Activated naive CD8-positive, alpha-beta T cell treated with anti-CD3 and anti-CD28 coated beads for 36 hours (primary cell): ENCODE data around the gene MTMR10. TPM values are rescaled to one million over a fixed set of nuclear protein-coding genes. Genes with fewer than 3 reads are reported as not detected.
A peak's percentile ranks its signal among the peaks of the same experiment; 100 is the strongest.

Source experiments
- DNase-seq: peaks from one replicate; pipeline ENCODE4 v3.0.0; 2021
- H3K27ac Mint-ChIP-seq: one replicate; pipeline ENCODE4 v1.8.0; 2022; ENCODE audit warnings: mild to moderate bottlenecking, moderate library complexity, mixed read lengths
- H3K27me3 Mint-ChIP-seq: one replicate; pipeline ENCODE4 v1.8.0; 2022; ENCODE audit warnings: mild to moderate bottlenecking, mixed read lengths
- H3K36me3 Mint-ChIP-seq: one replicate; pipeline ENCODE4 v1.8.0; 2021; ENCODE audit warnings: mild to moderate bottlenecking, mixed read lengths
- H3K4me1 Mint-ChIP-seq: one replicate; pipeline ENCODE4 v1.8.0; 2021; ENCODE audit warnings: mixed read lengths
- H3K4me3 Mint-ChIP-seq: one replicate; pipeline ENCODE4 v1.8.0; 2022; ENCODE audit warnings: mild to moderate bottlenecking, moderate library complexity, mixed read lengths
- H3K9me3 Mint-ChIP-seq: one replicate; pipeline ENCODE4 v1.8.0; 2022; ENCODE audit warnings: mixed read lengths
- total RNA-seq, 2 experiments: library from RNA; stranded (reverse); gene quantifications; one replicate each; pipeline ENCODE4 v1.2.3, GENCODE V29; 2021

Gene MTMR10
- total RNA-seq, 2 experiments from 2014 or later = 13.6 to 15.6 TPM

DNA sequence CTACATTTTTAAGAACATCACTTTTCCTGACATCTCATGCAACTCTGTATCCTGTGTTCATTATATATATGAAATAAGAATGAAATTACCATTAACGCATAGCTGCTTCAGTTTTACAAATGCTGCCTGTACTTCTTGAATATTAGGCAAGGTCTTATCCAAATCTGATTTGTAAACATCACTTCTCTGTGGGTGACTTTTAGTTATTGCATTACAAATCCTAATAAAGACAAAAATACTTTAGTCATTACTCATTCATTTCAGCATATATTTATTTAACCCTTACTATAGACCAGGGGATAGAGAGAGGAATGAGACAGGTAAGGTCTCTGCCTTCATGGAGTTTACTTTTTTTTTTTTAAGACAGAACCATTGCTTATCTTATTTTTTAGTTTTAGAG, 36.8 kb downstream of the MTMR10 start:
- Mint-ChIP-seq H3K27me3 (no peaks in the 10 kb centered on the region), H3K4me3 (no peak overlapping the region), H3K36me3 (peaks cover 43% of the 10 kb centered on the region), H3K9me3 (no peaks in the 10 kb centered on the region), H3K4me1 (peaks cover 5% of the 10 kb centered on the region), H3K27ac (no peak overlapping the region)
- DNase-seq = no peak

- Mint-ChIP-seq H3K4me1 (peaks cover 5% of the 10 kb centered on the region), H3K27ac (no peak overlapping the region), H3K36me3 (peaks cover 50% of the 10 kb centered on the region), H3K4me3 (no peak overlapping the region), H3K27me3 (no peaks in the 10 kb centered on the region), H3K9me3 (peaks cover 3% of the 10 kb centered on the region)
- no peak for DNase-seq
Observed at GRCh38 chr15:30953731-30954378, 37.6 kb downstream of the MTMR10 start.

DNA sequence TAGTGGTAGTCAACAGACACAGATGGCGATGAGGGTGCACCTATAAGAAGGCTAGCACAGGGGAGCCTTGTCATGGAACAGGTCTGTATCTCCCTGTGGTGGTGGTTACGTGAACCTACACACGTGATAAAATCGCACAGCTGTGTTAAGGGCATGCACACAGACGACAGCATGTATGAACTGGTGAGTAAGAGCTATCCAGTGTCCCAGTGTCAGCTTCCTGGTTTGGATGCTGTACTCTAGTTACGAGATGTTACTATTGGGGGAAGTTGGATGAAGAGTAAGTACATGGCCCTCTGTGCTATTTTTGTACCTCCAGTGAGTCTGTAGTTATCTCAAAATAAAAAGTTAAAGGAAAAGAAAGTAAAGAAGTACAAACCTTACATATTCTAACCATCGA, 38.2 kb downstream of the MTMR10 start:
- H3K27me3 Mint-ChIP-seq = no peaks in the 10 kb centered on the region
- H3K4me3 Mint-ChIP-seq = no peak overlapping the region
- H3K9me3 Mint-ChIP-seq = peaks cover 3% of the 10 kb centered on the region
- H3K36me3 Mint-ChIP-seq = peaks cover 56% of the 10 kb centered on the region
- peaks cover 5% of the 10 kb centered on the region for H3K4me1 Mint-ChIP-seq
- DNase-seq = no peak
- H3K27ac Mint-ChIP-seq = peak overlapping the region; percentile 3

GRCh38 chr15:30943654-30944335, 47.6 kb downstream of the MTMR10 start:
- Mint-ChIP-seq H3K9me3 (no peaks in the 10 kb centered on the region), H3K27me3 (no peaks in the 10 kb centered on the region), H3K27ac (no peak overlapping the region), H3K4me3 (no peak overlapping the region), H3K4me1 (no peaks in the 10 kb centered on the region), H3K36me3 (peaks cover 27% of the 10 kb centered on the region)
- DNase-seq = no peak

DNA sequence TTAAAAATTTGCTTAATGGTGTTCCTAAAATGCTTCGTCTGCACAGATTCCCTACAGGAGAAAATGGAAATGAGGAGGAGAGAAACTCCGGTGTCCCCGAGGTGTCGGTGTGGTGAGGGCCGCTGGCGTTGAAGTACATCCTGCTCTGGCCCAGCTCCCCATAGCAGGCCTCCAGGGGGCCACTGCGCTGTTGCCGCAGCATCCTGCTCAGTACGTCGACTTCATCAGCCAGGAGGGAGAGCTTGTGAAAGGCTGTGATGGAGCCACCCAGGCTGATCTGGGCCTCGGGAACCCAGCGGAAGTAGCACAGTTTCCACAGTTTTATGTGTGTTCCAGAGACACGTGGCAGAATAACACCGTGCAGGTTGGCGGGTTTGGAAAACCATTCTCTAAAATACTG, 49.9 kb downstream of the MTMR10 start:
- Mint-ChIP-seq H3K4me3 (no peak overlapping the region), H3K4me1 (no peaks in the 10 kb centered on the region), H3K9me3 (no peaks in the 10 kb centered on the region), H3K27me3 (no peaks in the 10 kb centered on the region), H3K36me3 (peaks cover 22% of the 10 kb centered on the region), H3K27ac (no peak overlapping the region)
- DNase-seq = no peak

- H3K27me3 Mint-ChIP-seq = no peaks in the 10 kb centered on the region
- H3K4me1 Mint-ChIP-seq = no peaks in the 10 kb centered on the region
- no peaks in the 10 kb centered on the region for H3K9me3 Mint-ChIP-seq
- H3K36me3 Mint-ChIP-seq = peaks cover 17% of the 10 kb centered on the region
- DNase-seq = no peak
- no peak overlapping the region for H3K4me3 Mint-ChIP-seq
- no peak overlapping the region for H3K27ac Mint-ChIP-seq
Observed at GRCh38 chr15:30940359-30940758, 51.1 kb downstream of the MTMR10 start.

- H3K27me3 Mint-ChIP-seq = no peaks in the 10 kb centered on the region
- no peak for DNase-seq
- peaks cover under 1% of the 10 kb centered on the region for H3K4me1 Mint-ChIP-seq
- no peak overlapping the region for H3K4me3 Mint-ChIP-seq
- H3K36me3 Mint-ChIP-seq = peaks cover 18% of the 10 kb centered on the region
- H3K27ac Mint-ChIP-seq = peak overlapping the region; percentile 51
- no peaks in the 10 kb centered on the region for H3K9me3 Mint-ChIP-seq
Observed at GRCh38 chr15:30939161-30939560, 52.3 kb downstream of the MTMR10 start.

DNA sequence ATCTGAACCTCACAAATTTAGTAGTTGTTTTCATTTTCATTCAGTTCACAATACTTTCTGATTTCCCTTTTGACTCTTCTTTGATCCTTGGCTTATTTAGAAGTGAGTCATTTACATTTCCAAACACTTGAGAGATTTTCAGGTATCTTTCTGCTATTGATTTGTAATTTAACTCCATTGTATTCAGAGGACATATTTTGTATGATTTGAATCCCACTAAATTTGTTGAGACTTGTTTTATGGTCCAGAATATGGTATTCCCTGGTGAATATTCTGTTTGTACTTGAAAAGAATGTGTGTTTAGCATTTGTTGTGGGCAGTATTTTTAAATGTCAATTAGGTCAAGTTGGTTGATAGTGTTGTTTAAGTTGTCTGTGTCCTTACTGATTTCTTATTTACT, 58.1 kb downstream of the MTMR10 start:
- no peaks in the 10 kb centered on the region for H3K27me3 Mint-ChIP-seq
- no peak overlapping the region for H3K4me3 Mint-ChIP-seq
- H3K36me3 Mint-ChIP-seq = peaks cover 47% of the 10 kb centered on the region
- peak overlapping the region; percentile 68 for H3K27ac Mint-ChIP-seq
- H3K4me1 Mint-ChIP-seq = peaks cover 15% of the 10 kb centered on the region
- peaks cover 2% of the 10 kb centered on the region for H3K9me3 Mint-ChIP-seq
- DNase-seq = no peak

- DNase-seq = no peak
- Mint-ChIP-seq H3K27me3 (no peaks in the 10 kb centered on the region), H3K36me3 (peaks cover 41% of the 10 kb centered on the region), H3K9me3 (peaks cover 2% of the 10 kb centered on the region), H3K4me3 (no peak overlapping the region), H3K4me1 (peaks cover 15% of the 10 kb centered on the region), H3K27ac (no peak overlapping the region)
Observed at GRCh38 chr15:30930422-30930821, 61.0 kb downstream of the MTMR10 start.

GRCh38 chr15:30929982-30930381, 61.4 kb downstream of the MTMR10 start:
- Mint-ChIP-seq H3K27me3 (no peaks in the 10 kb centered on the region), H3K36me3 (peaks cover 41% of the 10 kb centered on the region), H3K4me3 (no peak overlapping the region), H3K27ac (no peak overlapping the region), H3K4me1 (peaks cover 15% of the 10 kb centered on the region), H3K9me3 (peaks cover 2% of the 10 kb centered on the region)
- no peak for DNase-seq

DNA sequence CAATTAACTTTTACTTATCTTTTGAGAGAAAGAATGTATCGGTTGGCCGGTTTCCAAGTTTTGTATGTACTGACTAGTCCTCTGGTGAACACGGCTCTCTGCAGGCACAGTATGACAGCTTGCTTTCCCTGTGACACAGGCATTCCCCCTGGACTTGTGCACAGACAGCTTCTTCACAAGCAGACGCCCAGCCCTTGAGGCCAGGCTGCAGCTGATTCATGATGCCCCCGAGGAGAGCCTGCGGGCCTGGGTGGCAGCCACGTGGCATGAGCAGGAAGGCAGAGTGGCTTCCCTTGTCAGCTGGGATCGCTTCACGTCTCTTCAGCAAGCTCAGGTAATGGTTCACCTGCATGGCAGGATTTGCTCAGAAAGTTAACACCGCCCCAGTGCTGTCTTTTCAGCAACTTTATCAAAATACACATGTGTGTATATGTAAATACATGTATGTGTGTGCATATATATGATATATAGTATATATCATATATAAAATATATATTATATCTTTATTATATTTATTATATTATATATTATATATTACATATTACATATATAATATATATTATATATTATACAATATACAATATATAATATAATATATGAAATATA, 62.3 kb downstream of the MTMR10 start:
- peaks cover 35% of the 10 kb centered on the region for H3K36me3 Mint-ChIP-seq
- no peaks in the 10 kb centered on the region for H3K27me3 Mint-ChIP-seq
- DNase-seq = no peak
- H3K9me3 Mint-ChIP-seq = peaks cover 2% of the 10 kb centered on the region
- peaks cover 14% of the 10 kb centered on the region for H3K4me1 Mint-ChIP-seq
- H3K27ac Mint-ChIP-seq = no peak overlapping the region
- no peak overlapping the region for H3K4me3 Mint-ChIP-seq

DNA sequence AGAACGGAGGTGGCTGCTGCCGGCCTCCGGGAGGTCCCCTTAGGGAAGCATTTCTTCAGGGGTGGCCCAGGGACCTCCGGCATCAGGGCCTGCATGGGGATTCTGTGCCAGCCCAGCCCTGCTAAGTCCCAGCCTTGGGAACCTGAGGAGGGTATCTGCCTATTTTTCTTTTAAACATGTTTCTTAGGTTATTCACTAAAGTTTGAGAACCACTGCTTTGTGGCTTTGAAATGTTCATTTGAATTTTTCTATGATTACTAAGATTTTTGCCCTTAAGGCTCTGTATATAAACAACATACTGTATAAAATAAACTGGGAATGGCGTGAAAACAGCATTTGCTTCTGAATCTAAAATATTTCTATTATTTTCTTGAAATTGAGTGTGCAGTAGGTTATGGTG, 63.4 kb downstream of the MTMR10 start:
- Mint-ChIP-seq H3K27ac (no peak overlapping the region), H3K36me3 (peaks cover 25% of the 10 kb centered on the region), H3K27me3 (no peaks in the 10 kb centered on the region), H3K4me1 (peaks cover 7% of the 10 kb centered on the region), H3K4me3 (no peak overlapping the region), H3K9me3 (peaks cover 2% of the 10 kb centered on the region)
- no peak for DNase-seq

DNA sequence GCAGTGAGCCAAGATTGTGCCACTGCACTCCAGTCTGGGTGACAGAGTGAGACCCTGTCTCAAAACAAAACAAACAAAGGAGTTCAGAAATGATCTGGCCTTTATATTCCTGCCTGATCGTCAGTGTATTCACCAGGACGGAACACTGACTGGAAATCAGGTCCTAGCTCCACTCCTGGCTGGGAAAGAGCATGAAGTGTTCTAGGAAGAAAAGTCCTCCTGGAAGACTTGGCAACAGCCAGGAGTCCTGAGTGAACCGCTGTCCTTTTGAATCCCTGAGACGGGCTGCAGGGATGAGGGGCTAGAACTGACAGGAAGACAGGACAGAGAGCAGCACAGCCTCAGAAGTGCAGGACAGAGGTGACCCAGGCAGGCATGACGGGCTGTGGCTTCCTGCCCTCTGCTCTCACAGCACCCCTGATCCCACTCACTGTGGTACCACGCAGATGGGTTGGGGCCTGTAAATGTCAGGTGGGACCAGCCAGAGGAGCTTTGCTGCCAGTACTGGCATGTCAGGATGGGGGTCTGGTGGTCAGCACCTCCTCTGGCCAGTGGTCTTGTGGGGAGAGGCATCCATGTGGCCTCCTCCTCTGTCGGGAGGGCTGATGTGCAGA, 64.2 kb downstream of the MTMR10 start:
- Mint-ChIP-seq H3K4me3 (no peak overlapping the region), H3K27ac (no peak overlapping the region)

DNA sequence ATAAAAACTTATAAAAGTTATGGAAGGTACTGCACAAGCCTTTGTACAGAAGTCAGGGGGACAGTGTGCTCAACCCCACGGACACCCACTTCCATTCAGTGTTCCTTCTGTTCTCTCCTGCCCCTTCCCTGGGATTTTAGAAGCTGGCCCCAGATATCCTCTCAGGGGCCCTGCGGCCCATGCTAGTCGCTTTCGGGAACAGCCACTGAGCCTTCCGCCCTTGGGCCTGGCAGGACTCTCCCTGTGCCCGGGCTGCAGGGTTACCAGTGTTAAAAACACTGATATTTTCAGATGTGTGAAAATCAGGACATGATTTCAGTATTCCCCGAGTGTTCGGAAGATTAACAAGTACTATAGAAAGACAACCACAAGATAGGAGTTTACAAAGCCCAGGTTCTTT, 65.3 kb downstream of the MTMR10 start:
- H3K36me3 Mint-ChIP-seq = peaks cover 17% of the 10 kb centered on the region

More for the DNA sequence above, 64.2 kb downstream of the MTMR10 start:
- H3K36me3 Mint-ChIP-seq = peaks cover 22% of the 10 kb centered on the region
- peaks cover under 1% of the 10 kb centered on the region for H3K4me1 Mint-ChIP-seq
- no peak for DNase-seq
- peaks cover under 1% of the 10 kb centered on the region for H3K9me3 Mint-ChIP-seq
- no peaks in the 10 kb centered on the region for H3K27me3 Mint-ChIP-seq

GRCh38 chr15:30925686-30926085, 65.7 kb downstream of the MTMR10 start:
- Mint-ChIP-seq H3K4me3 (no peak overlapping the region), H3K27me3 (no peaks in the 10 kb centered on the region), H3K9me3 (no peaks in the 10 kb centered on the region), H3K36me3 (peaks cover 12% of the 10 kb centered on the region), H3K27ac (no peak overlapping the region), H3K4me1 (no peaks in the 10 kb centered on the region)
- DNase-seq = no peak

More for the DNA sequence above, 65.3 kb downstream of the MTMR10 start:
- H3K27me3 Mint-ChIP-seq = no peaks in the 10 kb centered on the region
- H3K4me1 Mint-ChIP-seq = no peaks in the 10 kb centered on the region
- H3K4me3 Mint-ChIP-seq = no peak overlapping the region
- no peak for DNase-seq
- H3K9me3 Mint-ChIP-seq = no peaks in the 10 kb centered on the region
- no peak overlapping the region for H3K27ac Mint-ChIP-seq
